ENCODE results near the gene DYNC1I1.

The DYNC1I1 gene

DNA sequence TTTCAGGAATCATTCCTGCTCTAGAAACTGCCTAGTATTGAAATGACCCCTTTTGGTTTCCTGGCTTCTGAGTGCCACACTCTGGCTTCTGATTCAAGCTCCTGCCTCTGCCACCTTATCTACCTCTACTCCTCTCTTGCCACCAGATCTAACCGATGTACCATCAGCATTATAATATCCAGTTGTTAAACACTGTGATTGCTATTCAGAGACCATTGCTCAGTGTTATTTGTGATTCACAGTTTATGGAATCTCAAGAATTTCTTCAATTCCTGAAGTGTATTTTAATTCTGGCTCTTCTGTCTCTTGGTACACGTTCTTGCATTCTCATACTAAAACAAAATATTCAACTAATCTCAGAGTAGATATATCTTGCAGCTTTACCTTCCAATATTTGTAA, 88.7 kb downstream of the DYNC1I1 start:
- DNase-seq (ENCODE audit: extremely low spot score): no peak
- ChIA-PET CTCF (interaction anchor here (2.8 kb wide), 1 partner anchor 10 kb away, joined by 12 read pairs; no protein-coding TSS in a partner anchor), POLR2A (no interaction called here)
- TF ChIP-seq, protein P1, sequence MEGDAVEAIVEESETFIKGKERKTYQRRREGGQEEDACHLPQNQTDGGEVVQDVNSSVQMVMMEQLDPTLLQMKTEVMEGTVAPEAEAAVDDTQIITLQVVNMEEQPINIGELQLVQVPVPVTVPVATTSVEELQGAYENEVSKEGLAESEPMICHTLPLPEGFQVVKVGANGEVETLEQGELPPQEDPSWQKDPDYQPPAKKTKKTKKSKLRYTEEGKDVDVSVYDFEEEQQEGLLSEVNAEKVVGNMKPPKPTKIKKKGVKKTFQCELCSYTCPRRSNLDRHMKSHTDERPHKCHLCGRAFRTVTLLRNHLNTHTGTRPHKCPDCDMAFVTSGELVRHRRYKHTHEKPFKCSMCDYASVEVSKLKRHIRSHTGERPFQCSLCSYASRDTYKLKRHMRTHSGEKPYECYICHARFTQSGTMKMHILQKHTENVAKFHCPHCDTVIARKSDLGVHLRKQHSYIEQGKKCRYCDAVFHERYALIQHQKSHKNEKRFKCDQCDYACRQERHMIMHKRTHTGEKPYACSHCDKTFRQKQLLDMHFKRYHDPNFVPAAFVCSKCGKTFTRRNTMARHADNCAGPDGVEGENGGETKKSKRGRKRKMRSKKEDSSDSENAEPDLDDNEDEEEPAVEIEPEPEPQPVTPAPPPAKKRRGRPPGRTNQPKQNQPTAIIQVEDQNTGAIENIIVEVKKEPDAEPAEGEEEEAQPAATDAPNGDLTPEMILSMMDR (IDR thresholded peaks at IDR 0.05; ENCODE audit: control extremely low read depth, extremely low read depth, low read depth, missing control alignments): no peak

GRCh38 chr7:95863623-95864022, 91.3 kb downstream of the DYNC1I1 start:
- no peak for DNase-seq (ENCODE audit: extremely low spot score)
- TF ChIP-seq, protein P1 (IDR thresholded peaks at IDR 0.05; ENCODE audit: control extremely low read depth, extremely low read depth, low read depth, missing control alignments): no peak
- ChIA-PET POLR2A (no interaction called here), CTCF (interaction anchor here (0.8 to 1.3 kb wide), 4 partner anchors 11 to 145 kb away, joined by 3 to 5 read pairs (median 4); no protein-coding TSS in a partner anchor)

GRCh38 chr7:95865716-95866371, 93.5 kb downstream of the DYNC1I1 start:
- POLR2A ChIA-PET: no interaction called here
- DNase-seq (ENCODE audit: extremely low spot score): no peak
- TF ChIP-seq, protein P1 (IDR thresholded peaks at IDR 0.05; ENCODE audit: control extremely low read depth, extremely low read depth, low read depth, missing control alignments): no peak
- CTCF ChIA-PET: no interaction called here

DNA sequence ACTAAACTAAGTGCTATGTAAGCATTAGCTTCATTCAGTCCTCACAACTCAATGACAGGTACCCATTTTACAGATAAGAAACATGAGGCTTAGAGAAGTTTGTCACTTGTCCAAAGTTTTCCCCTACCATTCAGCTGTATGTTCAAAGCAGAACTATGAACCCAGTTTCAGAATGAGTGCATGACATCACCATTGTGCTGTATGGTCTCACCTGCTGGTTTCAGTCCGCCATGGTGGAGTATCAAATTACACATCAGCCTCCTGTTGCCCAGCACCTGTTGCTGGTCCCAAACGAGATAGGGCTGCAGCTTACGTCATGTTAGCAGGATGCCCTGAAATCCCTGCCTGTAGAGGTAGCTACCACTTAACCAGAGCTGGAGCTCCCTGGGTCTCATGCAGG, 95.0 kb downstream of the DYNC1I1 start:
- TF ChIP-seq, protein P1 (IDR thresholded peaks at IDR 0.05; ENCODE audit: control extremely low read depth, extremely low read depth, low read depth, missing control alignments): no peak
- CTCF ChIA-PET: interaction anchor here (0.9 to 1.7 kb wide), 5 partner anchors 12 to 81 kb away, joined by 3 to 5 read pairs (median 4); no protein-coding TSS in a partner anchor
- DNase-seq (ENCODE audit: extremely low spot score): peak; percentile 31
- POLR2A ChIA-PET: no interaction called here

GRCh38 chr7:95871075-95871848, 98.9 kb downstream of the DYNC1I1 start:
- DNase-seq (ENCODE audit: extremely low spot score): peak; percentile 49
- CTCF ChIA-PET: interaction anchor here (0.5 to 4.7 kb wide), 36 partner anchors 9 to 1490 kb away, joined by 3 to 42 read pairs (median 5); no protein-coding TSS in a partner anchor
- POLR2A ChIA-PET: no interaction called here
- TF ChIP-seq, protein P1 (IDR thresholded peaks at IDR 0.05; ENCODE audit: control extremely low read depth, extremely low read depth, low read depth, missing control alignments): peak; percentile 55

GRCh38 chr7:95871896-95872295, 99.5 kb downstream of the DYNC1I1 start:
- no peak for DNase-seq (ENCODE audit: extremely low spot score)
- TF ChIP-seq, protein P1 (IDR thresholded peaks at IDR 0.05; ENCODE audit: control extremely low read depth, extremely low read depth, low read depth, missing control alignments): no peak
- ChIA-PET POLR2A (no interaction called here), CTCF (interaction anchor here (0.9 to 4.7 kb wide), 31 partner anchors 8 to 442 kb away, joined by 3 to 42 read pairs (median 6); no protein-coding TSS in a partner anchor)

Measured in GM10248 (cell line).